Neural cell (in vitro differentiated cells): ENCODE results near the gene MICAL2. TPM values are rescaled to one million over a fixed set of nuclear protein-coding genes. Genes with fewer than 3 reads are reported as not detected.

ENCODE experiments used
- H2AFZ ChIP-seq: fragments of 200-600, 300-800 bp; sonication (generic), shearing (Covaris generic); 2 replicates; pipeline ENCODE4 v1.6.0; 2014; ENCODE audit warnings: low read depth, mild to moderate bottlenecking, antibody characterized with exemption, low read length, moderate library complexity
- H3F3A ChIP-seq: fragments of 200-600 bp; shearing (Covaris generic); 2 replicates; pipeline ENCODE4 v1.6.1; 2016; ENCODE audit warnings: mild to moderate bottlenecking, moderate library complexity, mixed read lengths, antibody characterized with exemption, low read length; ENCODE audit not compliant: insufficient read depth, poor library complexity, severe bottlenecking
- H3K27ac ChIP-seq: fragments of 200-600, 300-800 bp; sonication (generic), shearing (Covaris generic); 2 replicates; pipeline ENCODE4 v1.5.1; 2014; ENCODE audit warnings: mild to moderate bottlenecking, low read length, moderate library complexity
- H3K27me3 ChIP-seq: fragments of 300-800, 200-600 bp; sonication (generic), shearing (Covaris generic); 2 replicates; pipeline ENCODE4 v1.6.0; 2014; ENCODE audit warnings: mild to moderate bottlenecking, low read depth, low read length, moderate library complexity; ENCODE audit not compliant: insufficient read depth
- H3K36me3 ChIP-seq: fragments of 300-800, 200-600 bp; sonication (generic), shearing (Covaris generic); 2 replicates; pipeline ENCODE4 v1.5.1; 2014; ENCODE audit warnings: mild to moderate bottlenecking, antibody characterized with exemption, low read length, moderate library complexity; ENCODE audit not compliant: insufficient read depth
- H3K4me2 ChIP-seq: fragments of 300-800, 200-600 bp; sonication (generic), shearing (Covaris generic); 2 replicates; pipeline ENCODE4 v1.6.0; 2014; ENCODE audit warnings: mild to moderate bottlenecking, low read length
- H3K4me3 ChIP-seq: fragments of 300-800, 200-600 bp; sonication (generic), shearing (Covaris generic); 2 replicates; pipeline ENCODE4 v1.5.1; 2014; ENCODE audit warnings: mild to moderate bottlenecking, low read length, moderate library complexity
- H3K79me2 ChIP-seq: fragments of 200-600 bp; shearing (Covaris generic); replicated peaks from 2 replicates; pipeline ENCODE4 v1.6.0; 2014; ENCODE audit warnings: mild to moderate bottlenecking, low read length, moderate library complexity; ENCODE audit not compliant: insufficient read depth
- H3K9ac ChIP-seq: fragments of 300-800, 200-600 bp; sonication (generic), shearing (Covaris generic); 2 replicates; pipeline ENCODE4 v1.6.1; 2016; ENCODE audit warnings: mild to moderate bottlenecking, low read length, mixed read lengths
- H3K9me2 ChIP-seq: fragments of 200-600 bp; shearing (Covaris generic); 2 replicates; pipeline ENCODE4 v1.6.1; 2016; ENCODE audit warnings: mild to moderate bottlenecking, low read length, mixed read lengths; ENCODE audit not compliant: insufficient read depth
- H3K9me3 ChIP-seq: fragments of 200-600, 300-800 bp; sonication (generic), shearing (Covaris generic); 2 replicates; pipeline ENCODE4 v1.6.1; 2016; ENCODE audit warnings: mild to moderate bottlenecking, mixed run types, low read length, moderate library complexity, mixed read lengths
- H4K20me1 ChIP-seq: fragments of 200-600 bp; shearing (Covaris generic); 2 replicates; pipeline ENCODE4 v1.6.1; 2016; ENCODE audit warnings: mild to moderate bottlenecking, mixed run types; ENCODE audit not compliant: insufficient read depth
- EP300 ChIP-seq: fragments of 450-650 bp; conservative IDR thresholded peaks from 2 replicates; pipeline ENCODE4 v1.6.1; 2014; ENCODE audit warnings: antibody characterized with exemption, mild to moderate bottlenecking, moderate library complexity; ENCODE audit not compliant: poor library complexity, severe bottlenecking
- MXI1 ChIP-seq: fragments of 450-650 bp; conservative IDR thresholded peaks from 2 replicates; pipeline ENCODE4 v1.6.1; 2014; ENCODE audit warnings: antibody characterized with exemption, mild to moderate bottlenecking; ENCODE audit not compliant: poor library complexity, severe bottlenecking
- POLR2AphosphoS5 ChIP-seq: IDR thresholded peaks from 2 replicates; pipeline ENCODE4 v1.6.1; 2012
- RAD21 ChIP-seq: fragments of 450-650 bp; conservative IDR thresholded peaks from 2 replicates; pipeline ENCODE4 v1.6.1; 2014; ENCODE audit warnings: antibody characterized with exemption, mild to moderate bottlenecking, moderate library complexity
- REST ChIP-seq: IDR thresholded peaks from 2 replicates; pipeline ENCODE4 v1.6.1; 2012; ENCODE audit warnings: borderline replicate concordance
- SMC3 ChIP-seq: fragments of 450-650 bp; conservative IDR thresholded peaks from 2 replicates; pipeline ENCODE4 v1.6.1; 2014; ENCODE audit warnings: antibody characterized with exemption, mild to moderate bottlenecking, moderate library complexity; ENCODE audit not compliant: poor library complexity
- TAF1 ChIP-seq: IDR thresholded peaks from 2 replicates; pipeline ENCODE4 v1.6.1; 2012; ENCODE audit warnings: low read depth
- polyA plus RNA-seq: library from polyadenylated mRNA; depleted of rRNA; stranded (reverse); fragments of >200 nt; gene quantifications from 2 replicates; pipeline ENCODE4 v1.2.3, GENCODE V29; 2014
- TF ChIP-seq, protein P1 (sequence below): fragments of 450-650 bp; IDR thresholded peaks from 2 replicates; pipeline ENCODE4 v1.5.1; 2014; ENCODE audit warnings: antibody characterized with exemption, mild to moderate bottlenecking, moderate library complexity; ENCODE audit not compliant: poor library complexity, severe bottlenecking

Gene MICAL2
- polyA plus RNA-seq, 1 donor from 2014 or later: 2.2 TPM

DNA sequence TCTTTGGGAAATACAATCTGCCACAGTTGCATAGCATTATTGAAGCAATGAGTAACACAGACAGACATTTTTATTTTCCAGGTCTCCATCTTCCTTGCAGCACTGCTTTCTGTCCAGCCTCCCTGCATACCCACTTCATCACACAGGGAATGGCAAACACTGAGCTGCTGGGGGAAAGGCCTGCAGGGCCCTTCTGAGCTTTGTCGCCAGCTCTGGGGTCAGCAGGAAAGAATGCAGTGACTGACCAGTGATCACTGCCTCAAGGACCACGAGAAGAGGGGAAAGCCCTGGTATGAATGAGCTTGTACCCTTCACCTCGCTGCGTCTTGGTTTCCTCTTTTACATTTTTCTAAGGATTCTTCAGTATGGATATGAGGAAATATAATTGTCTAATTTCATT is 21.3 kb upstream of the MICAL2 start:
- Histone ChIP-seq H3K9me2 (no peaks in the 10 kb centered on the region), H3F3A (no peaks in the 10 kb centered on the region), H3K27me3 (no peaks in the 10 kb centered on the region), H3K9me3 (no peaks in the 10 kb centered on the region), H3K9ac (no peak overlapping the region), H3K79me2 (no peaks in the 10 kb centered on the region), H2AFZ (no peak overlapping the region), H3K36me3 (no peaks in the 10 kb centered on the region), H3K4me3 (no peak overlapping the region), H4K20me1 (no peaks in the 10 kb centered on the region), H3K27ac (no peak overlapping the region), H3K4me2 (no peak overlapping the region)
- no peak for TF ChIP-seq POLR2AphosphoS5
- no peak for TF ChIP-seq EP300
- TF ChIP-seq, protein P1, sequence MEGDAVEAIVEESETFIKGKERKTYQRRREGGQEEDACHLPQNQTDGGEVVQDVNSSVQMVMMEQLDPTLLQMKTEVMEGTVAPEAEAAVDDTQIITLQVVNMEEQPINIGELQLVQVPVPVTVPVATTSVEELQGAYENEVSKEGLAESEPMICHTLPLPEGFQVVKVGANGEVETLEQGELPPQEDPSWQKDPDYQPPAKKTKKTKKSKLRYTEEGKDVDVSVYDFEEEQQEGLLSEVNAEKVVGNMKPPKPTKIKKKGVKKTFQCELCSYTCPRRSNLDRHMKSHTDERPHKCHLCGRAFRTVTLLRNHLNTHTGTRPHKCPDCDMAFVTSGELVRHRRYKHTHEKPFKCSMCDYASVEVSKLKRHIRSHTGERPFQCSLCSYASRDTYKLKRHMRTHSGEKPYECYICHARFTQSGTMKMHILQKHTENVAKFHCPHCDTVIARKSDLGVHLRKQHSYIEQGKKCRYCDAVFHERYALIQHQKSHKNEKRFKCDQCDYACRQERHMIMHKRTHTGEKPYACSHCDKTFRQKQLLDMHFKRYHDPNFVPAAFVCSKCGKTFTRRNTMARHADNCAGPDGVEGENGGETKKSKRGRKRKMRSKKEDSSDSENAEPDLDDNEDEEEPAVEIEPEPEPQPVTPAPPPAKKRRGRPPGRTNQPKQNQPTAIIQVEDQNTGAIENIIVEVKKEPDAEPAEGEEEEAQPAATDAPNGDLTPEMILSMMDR: no peak
- TF ChIP-seq REST: no peak
- no peak for TF ChIP-seq RAD21

- Histone ChIP-seq H3K27me3 (no peaks in the 10 kb centered on the region), H3K9ac (no peak overlapping the region), H4K20me1 (no peaks in the 10 kb centered on the region), H3K4me3 (no peak overlapping the region), H3K27ac (no peak overlapping the region), H3K36me3 (no peaks in the 10 kb centered on the region), H3F3A (no peaks in the 10 kb centered on the region), H2AFZ (no peak overlapping the region), H3K4me2 (no peak overlapping the region), H3K9me3 (no peaks in the 10 kb centered on the region), H3K9me2 (no peaks in the 10 kb centered on the region), H3K79me2 (no peaks in the 10 kb centered on the region)
- TF ChIP-seq SMC3: no peak
- TF ChIP-seq MXI1: no peak
- TF ChIP-seq TAF1: no peak
- TF ChIP-seq EP300: no peak
- TF ChIP-seq, protein P1: no peak
- no peak for TF ChIP-seq REST
- no peak for TF ChIP-seq POLR2AphosphoS5
- TF ChIP-seq RAD21: no peak
Observed at GRCh38 chr11:12089473-12089872, 20.9 kb upstream of the MICAL2 start.
